Sigmoid colon (tissue), 7 donors: Measurements from ENCODE around the gene LRP11. TPM values are rescaled to one million over a fixed set of nuclear protein-coding genes. Genes with fewer than 3 reads are reported as not detected.
"Not testable (repeated sequence)": the region's sequence is repeated elsewhere in the genome, so short reads cannot be mapped to it uniquely, and the experiment has no call there.

Experiments used
- DNase-seq: peaks from one replicate; pipeline ENCODE4 v3.0.0-alpha.2; 2019
- H3K27ac ChIP-seq, 4 donors: fragments of 200-600 bp; sonication (generic); one replicate each; pipeline ENCODE4 v1.5.1; 2016 to 2019; ENCODE audit warnings: mild to moderate bottlenecking in 1 of 4
- H3K27me3 ChIP-seq, 3 donors: fragments of 200-600 bp; sonication (generic); one replicate each; pipeline ENCODE4 v1.5.1; 2019; ENCODE audit warnings: mild to moderate bottlenecking in 1 of 3
- H3K36me3 ChIP-seq, 4 donors: fragments of 200-600 bp; sonication (generic); one replicate each; pipeline ENCODE4 v1.5.1; 2016 to 2019
- H3K4me1 ChIP-seq, 4 donors: fragments of 200-600 bp; sonication (generic); one replicate each; pipeline ENCODE4 v1.5.1; 2017 to 2019
- H3K4me3 ChIP-seq, 4 donors: fragments of 200-600 bp; sonication (generic); one replicate each; pipeline ENCODE4 v1.5.1; 2017 to 2019; ENCODE audit warnings: mild to moderate bottlenecking in 2 of 4, moderate library complexity in 1 of 4
- H3K9me3 ChIP-seq, 4 donors: fragments of 200-600 bp in 3 of 4; sonication (generic) in 3 of 4; one replicate each; pipeline versions ENCODE4 v1.5.1 to v1.6.1; 2013 to 2019
- EP300 ChIP-seq, 4 donors: sonication (generic); formaldehyde crosslinking; IDR thresholded peaks; one replicate each; pipeline ENCODE4 v1.6.1; 2017; ENCODE audit warnings: antibody characterized with exemption in 4 of 4
- POLR2A ChIP-seq, 2 donors: fragments of 450-650 bp; IDR thresholded peaks; one replicate each; pipeline ENCODE4 v1.6.1; 2016; ENCODE audit warnings: antibody characterized with exemption in 2 of 2, mild to moderate bottlenecking in 2 of 2, moderate library complexity in 2 of 2
- POLR2AphosphoS5 ChIP-seq, 4 donors: sonication (generic); formaldehyde crosslinking; IDR thresholded peaks; one replicate each; pipeline ENCODE4 v1.6.1; 2017; ENCODE audit warnings: antibody characterized with exemption in 4 of 4
- WGBS, 2 donors: extraction: QIAGEN DNeasy Blood & Tissue Kit; methylation state at CpG; one replicate each; pipeline ENCODE4 v1.1.7; 2013; 5-methylcytosine and 5-hydroxymethylcytosine counted together
- intact Hi-C: fragments of 100-400 bp; cut with DNase I; formaldehyde crosslinking; loops from one replicate; pipeline ENCODE4 v1.15.1; 2023
- polyA plus RNA-seq, 3 donors: library from polyadenylated mRNA; stranded (reverse); fragments of 200-250 nt; gene quantifications; one replicate each; pipeline ENCODE4 v1.2.3, GENCODE V29; 2013
- total RNA-seq, 4 donors: library from RNA; depleted of rRNA; stranded (reverse); fragments of >200 nt; gene quantifications; one replicate each; pipeline ENCODE4 v1.1.0, GENCODE V29; 2016
- TF ChIP-seq, protein P1 (sequence below), 4 experiments: fragments of 450-650 bp in 3 of 4; fragments of 200-600 bp in 1 of 4; IDR thresholded peaks; one replicate each; pipeline ENCODE4 v1.5.1; 2016 to 2019; ENCODE audit warnings: antibody characterized with exemption in 4 of 4, mild to moderate bottlenecking in 3 of 4, moderate library complexity in 2 of 4
- donor health status: healthy with polysubstance abuse.
- donor health status: Bipolar disorder and iron deficiency.
- donor health status: healthy.

LRP11 gene
- total and polyA plus RNA-seq, 7 donors: 2.4 to 71.7 (median 17.2) TPM

DNA sequence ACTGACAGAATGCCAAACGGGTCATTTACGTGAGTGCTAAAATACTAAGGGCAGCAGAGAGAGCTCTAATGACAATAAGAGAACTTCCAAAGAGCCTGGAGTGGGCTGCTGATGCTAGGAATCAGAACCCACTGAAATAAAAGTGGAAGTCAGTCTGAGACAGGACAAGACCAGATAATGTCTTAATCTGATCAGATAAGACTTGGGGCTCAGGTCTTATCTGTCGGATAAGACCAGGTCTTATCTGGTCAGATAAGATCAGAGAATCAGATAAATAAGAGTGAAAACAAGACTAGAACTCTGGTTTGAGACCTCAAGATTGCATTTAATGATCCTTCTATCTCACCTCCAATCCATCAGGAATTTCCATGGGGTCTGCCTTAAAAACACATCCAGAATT lies 18.6 kb downstream of the LRP11 start:
- DNase-seq: no peak
- TF ChIP-seq, protein P1, sequence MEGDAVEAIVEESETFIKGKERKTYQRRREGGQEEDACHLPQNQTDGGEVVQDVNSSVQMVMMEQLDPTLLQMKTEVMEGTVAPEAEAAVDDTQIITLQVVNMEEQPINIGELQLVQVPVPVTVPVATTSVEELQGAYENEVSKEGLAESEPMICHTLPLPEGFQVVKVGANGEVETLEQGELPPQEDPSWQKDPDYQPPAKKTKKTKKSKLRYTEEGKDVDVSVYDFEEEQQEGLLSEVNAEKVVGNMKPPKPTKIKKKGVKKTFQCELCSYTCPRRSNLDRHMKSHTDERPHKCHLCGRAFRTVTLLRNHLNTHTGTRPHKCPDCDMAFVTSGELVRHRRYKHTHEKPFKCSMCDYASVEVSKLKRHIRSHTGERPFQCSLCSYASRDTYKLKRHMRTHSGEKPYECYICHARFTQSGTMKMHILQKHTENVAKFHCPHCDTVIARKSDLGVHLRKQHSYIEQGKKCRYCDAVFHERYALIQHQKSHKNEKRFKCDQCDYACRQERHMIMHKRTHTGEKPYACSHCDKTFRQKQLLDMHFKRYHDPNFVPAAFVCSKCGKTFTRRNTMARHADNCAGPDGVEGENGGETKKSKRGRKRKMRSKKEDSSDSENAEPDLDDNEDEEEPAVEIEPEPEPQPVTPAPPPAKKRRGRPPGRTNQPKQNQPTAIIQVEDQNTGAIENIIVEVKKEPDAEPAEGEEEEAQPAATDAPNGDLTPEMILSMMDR (IDR thresholded peaks at IDR 0.05): no peak
- intact Hi-C loops: no loop called here
- peak overlapping the region in 1 of 4 donors; percentile 82 for H3K27ac ChIP-seq
- no peaks in the 10 kb centered on the region for H3K9me3 ChIP-seq
- no peak overlapping the region for H3K4me3 ChIP-seq
- no peaks in the 10 kb centered on the region for H3K27me3 ChIP-seq
- 61 to 74% methylated on average over 3 of the region's 3 CpGs for WGBS, 2 donors
- H3K36me3 ChIP-seq: peaks cover 0 to 6% (median 4%) of the 10 kb centered on the region in 4 donors
- peaks cover 0 to 25% (median 21%) of the 10 kb centered on the region in 4 donors for H3K4me1 ChIP-seq

DNA sequence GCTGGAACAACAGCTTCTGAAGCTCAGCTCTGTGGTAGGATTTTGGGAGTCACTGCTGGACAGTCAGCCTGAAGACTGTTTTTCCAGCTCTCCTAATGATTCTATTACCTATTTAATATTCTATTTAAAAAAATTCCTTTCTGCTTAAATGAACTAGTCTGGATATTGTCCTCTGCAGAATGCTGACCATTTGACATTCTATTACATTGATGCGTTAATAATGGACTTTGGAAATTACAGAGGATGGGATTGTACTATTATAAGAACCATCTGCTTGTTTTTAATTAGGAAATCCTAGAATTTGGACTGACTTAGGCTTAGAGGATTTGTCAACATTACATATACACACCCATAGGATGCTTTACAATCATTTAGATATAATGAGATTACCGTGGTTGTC lies 19.7 kb downstream of the LRP11 start:
- DNase-seq: no peak
- intact Hi-C loops: no loop called here
- TF ChIP-seq EP300 (IDR thresholded peaks at IDR 0.05) (no peak), POLR2A (IDR thresholded peaks at IDR 0.05) (no peak), POLR2AphosphoS5 (IDR thresholded peaks at IDR 0.05) (no peak)
- TF ChIP-seq, protein P1 (IDR thresholded peaks at IDR 0.05): no peak
- WGBS, 2 donors: 89 to 93% methylated on average over 2 of the region's 2 CpGs
- H3K27ac ChIP-seq: no peak overlapping the region
- no peaks in the 10 kb centered on the region for H3K9me3 ChIP-seq
- no peak overlapping the region for H3K4me3 ChIP-seq
- peaks cover 0 to 6% (median 4%) of the 10 kb centered on the region in 4 donors for H3K36me3 ChIP-seq
- no peaks in the 10 kb centered on the region for H3K27me3 ChIP-seq
- H3K4me1 ChIP-seq: peaks cover 0 to 25% (median 21%) of the 10 kb centered on the region in 4 donors

DNA sequence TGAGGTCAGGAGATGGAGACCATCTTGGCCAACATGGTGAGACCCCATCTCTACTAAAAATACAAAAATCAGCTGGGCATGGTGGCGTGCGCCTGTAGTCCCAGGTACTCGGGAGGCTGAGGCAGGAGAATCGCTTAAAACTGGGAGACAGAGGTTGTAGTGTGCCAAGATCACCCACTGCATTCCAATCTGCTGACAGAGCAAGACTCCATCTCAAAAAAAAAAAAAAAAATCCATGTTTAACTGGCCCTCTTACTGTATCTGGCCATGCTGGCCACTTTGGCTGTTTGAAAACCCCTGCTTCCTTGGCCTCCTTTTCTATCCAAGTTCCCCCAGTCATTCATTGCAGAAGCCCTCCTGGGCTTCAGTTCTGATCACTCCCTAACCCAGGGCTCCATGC lies 20.1 kb downstream of the LRP11 start:
- WGBS, 2 donors: 96 to 97% methylated on average over 4 of the region's 4 CpGs
- DNase-seq, H3K9me3 ChIP-seq, H3K27me3 ChIP-seq, intact Hi-C loops, H3K36me3 ChIP-seq, H3K27ac ChIP-seq, H3K4me3 ChIP-seq: not testable (repeated sequence)
- H3K4me1 ChIP-seq: peaks cover 0 to 25% (median 21%) of the 10 kb centered on the region in 4 donors

DNA sequence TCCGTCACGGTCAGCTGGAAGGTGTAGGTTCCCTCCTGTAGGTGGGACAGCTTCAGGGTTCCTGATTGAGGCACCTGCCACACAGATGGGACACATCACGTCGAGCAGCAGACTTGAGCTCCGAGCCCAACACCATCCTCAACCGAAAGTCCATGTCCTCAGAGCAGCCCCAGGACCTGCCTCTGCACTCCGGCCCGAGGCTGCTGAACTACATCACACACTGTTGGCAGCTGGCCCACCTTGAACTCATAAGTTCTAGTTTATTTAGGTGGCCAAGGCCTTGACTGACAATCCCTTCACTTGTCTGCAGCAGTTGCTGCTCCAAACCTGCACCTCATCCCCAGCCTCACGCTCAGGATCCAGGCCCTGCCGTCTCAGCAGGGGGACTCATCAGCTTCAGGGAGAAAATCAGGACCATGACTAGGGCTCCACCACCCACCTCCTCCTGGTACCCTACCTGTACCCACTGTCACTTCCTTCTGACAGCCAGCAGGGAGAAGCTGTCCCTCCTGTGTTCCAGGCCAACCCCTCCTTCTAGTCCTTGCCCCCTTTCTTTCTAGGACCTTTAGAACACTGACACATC lies 21.0 kb downstream of the LRP11 start:
- Histone ChIP-seq H3K27ac (no peak overlapping the region), H3K4me3 (no peak overlapping the region), H3K9me3 (no peaks in the 10 kb centered on the region), H3K4me1 (peaks cover 0 to 25% (median 21%) of the 10 kb centered on the region in 4 donors), H3K36me3 (peaks cover 0 to 6% (median 4%) of the 10 kb centered on the region in 4 donors), H3K27me3 (no peaks in the 10 kb centered on the region)
- DNase-seq: no peak
- TF ChIP-seq EP300 (IDR thresholded peaks at IDR 0.05) (no peak), POLR2A (IDR thresholded peaks at IDR 0.05) (no peak), POLR2AphosphoS5 (IDR thresholded peaks at IDR 0.05) (no peak)
- TF ChIP-seq, protein P1 (IDR thresholded peaks at IDR 0.05): no peak
- WGBS, 2 donors: 80 to 91% methylated on average over 10 of the region's 10 CpGs
- intact Hi-C loops: loop anchor here (2.0 kb wide), 1 partner anchor 52 kb away; no protein-coding TSS in a partner anchor

DNA sequence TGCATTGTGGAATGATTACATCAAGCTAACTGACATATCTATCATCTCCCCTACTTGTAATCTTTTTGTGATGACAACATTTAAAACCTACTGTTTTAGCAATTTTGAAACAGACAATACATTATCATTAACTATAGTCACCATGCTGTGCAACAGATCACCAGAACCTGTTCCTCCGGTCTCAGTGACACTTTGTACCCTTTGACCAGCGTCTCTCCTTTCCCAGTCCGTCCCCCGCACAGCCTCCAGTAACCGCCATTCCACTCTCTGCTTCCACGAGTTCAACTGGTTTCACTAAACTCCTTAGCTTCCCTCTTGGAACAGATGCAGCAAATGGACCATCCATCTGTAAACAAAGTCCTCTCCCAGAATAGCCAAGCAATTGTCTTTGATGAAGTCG lies 21.8 kb downstream of the LRP11 start:
- Histone ChIP-seq H3K4me1 (peaks cover 0 to 24% (median 17%) of the 10 kb centered on the region in 4 donors), H3K27me3 (no peaks in the 10 kb centered on the region), H3K36me3 (peaks cover 0 to 8% (median 5%) of the 10 kb centered on the region in 4 donors), H3K9me3 (no peaks in the 10 kb centered on the region), H3K4me3 (no peak overlapping the region), H3K27ac (no peak overlapping the region)
- 51 to 77% methylated on average over 7 of the region's 7 CpGs for WGBS, 2 donors
- no peak for TF ChIP-seq POLR2A (IDR thresholded peaks at IDR 0.05)
- TF ChIP-seq, protein P1 (IDR thresholded peaks at IDR 0.05): no peak
- no peak for TF ChIP-seq EP300 (IDR thresholded peaks at IDR 0.05)
- no peak for TF ChIP-seq POLR2AphosphoS5 (IDR thresholded peaks at IDR 0.05)
- intact Hi-C loops: loop anchor here (2.0 kb wide), 1 partner anchor 52 kb away; no protein-coding TSS in a partner anchor
- DNase-seq: no peak
